Measurements from ENCODE around the gene EXOC6. TPM values are rescaled to one million over a fixed set of nuclear protein-coding genes. Genes with fewer than 3 reads are reported as not detected.

Gene EXOC6
- total RNA-seq, 1 donor from 2014 or later: 21.7 TPM

GRCh38 chr10:93106631-93107072 lies 258.3 kb downstream of the EXOC6 start:
- H3K27me3 Mint-ChIP-seq: no peaks in the 10 kb centered on the region

More at GRCh38 chr10:93106631-93107072, 258.3 kb downstream of the EXOC6 start:
- Mint-ChIP-seq H3K36me3 (ENCODE audit: insufficient read depth) (peaks cover 2% of the 10 kb centered on the region), H3K9me3 (ENCODE audit: low read depth) (peaks cover 7% of the 10 kb centered on the region), H3K4me3 (ENCODE audit: low read depth) (no peak overlapping the region), H3K27ac (no peak overlapping the region), H3K4me1 (ENCODE audit: low read depth) (peaks cover 5% of the 10 kb centered on the region)
- TF ChIP-seq CTCF (IDR thresholded peaks at IDR 0.05; ENCODE audit: unreplicated experiment): no peak
- DNase-seq (ENCODE audit: low spot score, unreplicated experiment): no peak

Other genes with a start within 250 kb of the EXOC6 start
- 39.3 and 46.1 TPM in 2 replicates for gene HHEX, start 158.6 kb upstream of the EXOC6 start, total RNA-seq
- gene CYP26C1, start 212.3 kb downstream of the EXOC6 start, total RNA-seq: 0.26 and 0.29 TPM in 2 replicates
- 1.8 and 3.4 TPM in 2 replicates for gene CYP26A1, start 225.4 kb downstream of the EXOC6 start, total RNA-seq

All from progenitor cell of endocrine pancreas (in vitro differentiated cells).